HG02973 (cell line): ENCODE measurements around the gene SRRT.
"Not testable (repeated sequence)": the region's sequence is repeated elsewhere in the genome, so short reads cannot be mapped to it uniquely, and the experiment has no call there.

ENCODE experiments used
- ATAC-seq: cut with Tn5 transposase; IDR thresholded peaks from one replicate; pipeline ENCODE4 v1.9.1; 2021; ENCODE audit warnings: moderate library complexity; ENCODE audit not compliant: unreplicated experiment

Gene SRRT

DNA sequence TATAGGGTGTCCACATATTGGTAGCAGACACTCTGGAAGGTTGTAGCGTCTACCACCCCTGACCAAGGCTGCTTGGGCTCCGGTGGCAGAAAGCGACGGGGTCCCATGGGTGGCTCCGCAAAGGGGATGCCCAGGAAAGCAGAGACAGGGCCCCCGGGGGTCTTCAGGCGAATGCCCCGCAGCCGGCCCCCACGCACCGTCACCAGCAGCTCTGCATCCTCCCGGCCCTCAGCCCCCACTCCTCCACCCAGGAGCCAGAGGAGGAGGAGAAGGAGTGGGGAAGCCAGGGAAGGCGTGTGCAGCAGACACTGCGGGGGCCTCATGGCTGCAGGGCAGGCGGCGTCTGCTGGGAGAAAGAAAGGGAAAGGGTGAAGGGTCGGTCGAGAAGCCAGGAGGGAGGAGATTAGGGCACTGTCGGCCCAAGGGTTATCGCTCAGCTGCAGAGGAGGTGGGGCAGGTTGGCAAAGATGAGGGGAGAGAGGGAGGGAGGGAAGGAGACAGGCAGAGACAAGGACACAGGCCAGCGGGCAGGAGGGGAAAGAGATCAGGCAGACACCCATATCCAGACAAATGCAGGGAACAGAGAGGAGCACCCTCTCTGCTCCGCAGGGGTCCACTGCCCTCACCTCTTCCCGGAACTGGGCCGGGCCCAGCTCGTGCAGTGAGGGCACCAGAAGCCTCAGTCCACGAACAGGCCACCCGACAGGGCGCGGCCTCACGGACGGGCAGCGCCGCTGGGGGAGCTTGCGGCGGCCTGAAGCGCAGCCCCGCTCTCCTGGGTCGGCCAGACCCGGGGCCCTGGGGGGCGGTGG lies 19.2 kb downstream of the SRRT start:
- ATAC-seq: no peak

DNA sequence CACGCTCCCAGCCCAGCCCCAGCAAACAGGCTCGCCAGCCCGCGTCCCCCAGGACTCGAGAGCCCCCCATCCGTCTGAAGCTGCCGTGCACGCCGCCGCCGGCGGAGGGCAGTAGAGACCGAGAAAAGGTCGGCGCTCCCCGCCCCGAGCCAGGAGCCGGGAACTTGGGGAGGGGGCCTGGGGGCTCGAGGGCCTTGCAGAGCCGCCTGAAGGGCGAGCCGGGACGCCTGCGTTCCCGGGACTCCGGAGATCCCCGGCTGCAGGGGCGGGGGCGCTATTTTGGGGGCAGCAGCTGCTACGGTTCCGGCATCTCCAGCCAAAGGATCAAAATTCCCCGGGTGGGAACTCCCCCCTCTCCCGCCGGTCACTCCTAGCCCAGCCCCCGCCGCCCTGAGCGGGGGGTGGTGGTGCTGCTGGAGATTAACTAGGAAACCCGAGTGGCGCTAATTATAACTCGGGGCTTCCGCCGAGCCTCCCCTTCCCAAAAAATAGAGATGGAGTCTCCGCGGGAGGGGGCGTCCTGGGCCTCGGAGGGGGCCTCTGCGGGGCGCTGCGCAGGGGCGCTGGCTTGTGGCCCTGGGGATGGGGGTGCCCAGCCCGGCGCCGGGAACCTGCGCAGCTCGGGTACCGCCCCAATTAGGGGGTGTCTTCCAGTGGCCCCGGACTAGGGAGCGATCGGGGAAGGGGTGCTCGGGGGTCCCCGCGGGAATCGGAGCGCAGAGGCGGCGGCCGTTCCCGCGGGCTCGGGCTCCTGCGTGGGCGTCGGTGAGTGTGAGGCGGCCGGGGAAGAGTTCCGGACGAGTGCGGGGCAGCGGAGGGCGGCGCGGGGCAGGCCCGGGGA lies 20.2 kb downstream of the SRRT start:
- ATAC-seq: no peak

DNA sequence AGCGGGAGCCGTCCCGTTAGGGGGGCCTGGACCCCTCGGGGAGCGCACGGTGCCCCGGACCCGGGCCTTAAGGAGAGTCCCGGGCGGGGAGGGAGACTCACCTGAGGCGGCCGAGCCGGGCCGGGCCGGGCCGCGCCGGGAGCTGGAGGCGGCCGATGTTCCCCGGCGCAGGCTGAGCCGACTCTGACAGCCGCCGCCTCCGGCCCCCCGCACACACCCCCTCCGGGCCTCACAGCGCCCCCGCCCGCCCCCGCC lies 20.7 kb downstream of the SRRT start, which contains the start of gene ACHE:
TSS of gene ACHE (minus strand) at position 188 of the 255 bp plus-strand sequence. CDS start 1,656 bp downstream, outside the sequence.
- ATAC-seq: no peak

DNA sequence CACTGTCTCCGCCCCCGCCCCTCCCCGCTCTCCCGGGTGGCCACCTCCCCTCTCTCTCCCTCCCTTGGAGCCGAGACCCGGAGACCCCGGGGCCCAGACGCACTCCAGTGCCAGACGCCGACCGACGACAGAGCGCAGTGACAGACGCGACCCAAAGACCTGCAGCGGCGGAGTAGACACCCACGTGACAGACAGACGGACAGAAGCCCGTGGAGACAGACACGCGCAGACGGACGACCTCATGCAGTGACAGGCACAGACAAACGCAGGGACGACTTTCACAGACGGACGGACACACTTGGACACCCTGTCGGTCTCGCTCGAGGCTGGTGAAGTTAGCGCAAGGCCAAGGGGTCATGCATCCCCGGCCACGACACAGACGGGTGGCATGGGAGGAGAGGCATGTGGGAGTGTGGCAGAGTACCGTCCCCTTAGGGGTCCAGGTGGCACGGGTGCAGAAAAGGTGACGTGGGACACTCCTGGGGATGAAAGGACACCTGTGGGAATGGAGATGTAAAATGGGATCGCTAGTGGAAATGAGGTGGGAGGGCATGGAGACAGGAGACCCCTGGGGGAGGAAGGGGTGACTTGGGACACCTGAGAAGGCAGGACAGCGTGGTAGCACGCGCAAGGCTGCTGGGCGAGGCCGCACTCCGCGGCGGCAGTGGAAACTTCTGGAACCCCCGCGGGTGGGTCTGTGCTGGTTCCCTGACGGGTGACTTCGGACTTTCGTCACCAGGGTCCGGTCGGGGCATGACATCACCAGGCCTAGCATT lies 21.2 kb downstream of the SRRT start:
- ATAC-seq: no peak

DNA sequence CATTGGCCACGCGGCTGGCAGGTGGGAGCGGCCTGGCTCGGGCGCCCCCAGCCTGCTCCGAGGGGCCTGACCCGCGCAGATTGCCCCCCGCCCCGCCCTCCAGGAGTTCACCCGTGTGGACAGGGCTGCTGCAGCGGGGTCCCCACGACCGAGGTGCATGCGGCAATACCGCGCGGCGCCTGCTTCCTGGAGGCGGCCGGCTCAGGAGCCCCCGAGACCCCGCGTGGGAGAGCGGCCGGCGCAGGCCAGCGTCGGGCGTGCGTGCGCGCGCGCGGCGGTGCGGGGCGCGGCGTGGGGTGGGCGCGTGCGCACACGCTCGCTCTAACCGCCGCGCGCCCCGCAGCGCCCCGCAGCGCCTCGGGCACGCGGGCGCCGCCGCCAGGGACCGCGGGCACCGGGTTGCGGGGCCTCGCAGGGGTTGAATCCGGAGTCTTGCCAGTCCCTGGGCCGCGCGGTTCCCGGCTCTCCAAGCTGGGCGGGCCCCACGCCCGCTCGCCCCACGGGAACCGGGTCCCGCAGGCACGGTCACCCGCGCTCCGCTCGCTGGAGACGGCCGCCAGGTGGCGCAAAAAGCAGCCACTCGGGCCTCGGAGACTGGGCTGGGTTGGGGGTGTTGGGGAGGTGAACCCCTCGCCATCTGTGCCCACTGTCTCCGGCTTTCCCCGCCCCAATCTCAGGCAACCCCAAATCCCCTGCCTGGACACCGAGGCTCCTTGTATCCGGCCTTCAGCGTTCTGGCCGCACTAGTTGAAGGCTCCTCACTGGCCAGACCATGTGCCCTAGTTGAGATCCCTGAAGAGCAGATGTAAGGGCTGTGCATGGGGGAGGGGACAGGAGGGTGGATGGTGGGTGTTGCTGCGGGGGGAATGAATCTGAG lies 22.1 kb downstream of the SRRT start:
- ATAC-seq: no peak

DNA sequence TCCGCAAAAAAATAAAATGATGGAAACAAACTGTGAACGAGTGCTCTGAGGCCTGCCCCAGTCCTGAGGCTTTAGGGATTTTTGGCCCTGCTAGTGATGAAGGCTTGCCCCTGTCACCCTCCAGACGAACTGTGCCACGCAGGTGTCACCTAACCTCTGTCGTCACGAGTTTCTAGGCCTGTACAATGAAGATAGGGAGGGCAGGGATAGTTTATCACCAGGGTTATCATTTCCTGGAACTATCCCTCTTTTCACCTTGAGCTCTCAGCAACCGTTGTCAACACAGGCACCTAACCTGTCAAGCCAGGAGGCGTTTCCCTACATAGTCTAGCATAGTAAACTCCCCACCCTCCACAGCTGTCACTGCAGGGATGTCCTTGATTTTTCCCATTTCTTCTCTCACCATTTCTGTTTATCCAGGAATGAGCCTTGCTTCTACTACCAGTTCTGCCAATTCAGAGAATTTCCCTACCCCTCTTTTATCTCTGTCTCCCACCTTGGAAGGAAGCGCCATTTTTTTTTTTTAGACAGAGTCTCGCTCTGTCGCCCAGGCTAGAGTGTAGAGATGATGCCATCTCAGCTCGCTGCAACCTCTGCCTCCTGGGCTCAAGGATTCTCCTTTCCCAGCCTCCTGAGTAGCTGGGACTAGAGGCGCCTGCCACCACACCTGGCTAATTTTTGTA lies 23.0 kb downstream of the SRRT start:
- no peak for ATAC-seq

DNA sequence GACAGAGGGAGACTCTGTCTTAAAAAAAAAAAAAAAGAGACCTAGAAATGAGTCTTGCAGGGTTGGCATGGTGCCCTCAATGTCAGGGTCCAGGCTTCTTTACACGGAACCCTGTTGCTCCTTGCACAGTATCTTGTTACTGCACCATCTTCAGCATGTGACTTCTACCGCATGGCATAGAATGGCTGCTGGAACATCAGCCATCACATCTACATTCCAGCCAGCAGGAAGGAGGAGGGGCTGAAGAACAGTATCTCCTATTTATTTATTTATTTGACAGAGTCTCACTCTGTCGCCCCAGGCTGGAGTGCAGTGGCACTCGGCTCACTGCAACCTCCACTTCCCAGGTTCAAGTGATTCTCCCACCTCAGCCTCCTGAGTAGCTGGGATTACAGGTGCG lies 24.5 kb downstream of the SRRT start:
- ATAC-seq: no peak

DNA sequence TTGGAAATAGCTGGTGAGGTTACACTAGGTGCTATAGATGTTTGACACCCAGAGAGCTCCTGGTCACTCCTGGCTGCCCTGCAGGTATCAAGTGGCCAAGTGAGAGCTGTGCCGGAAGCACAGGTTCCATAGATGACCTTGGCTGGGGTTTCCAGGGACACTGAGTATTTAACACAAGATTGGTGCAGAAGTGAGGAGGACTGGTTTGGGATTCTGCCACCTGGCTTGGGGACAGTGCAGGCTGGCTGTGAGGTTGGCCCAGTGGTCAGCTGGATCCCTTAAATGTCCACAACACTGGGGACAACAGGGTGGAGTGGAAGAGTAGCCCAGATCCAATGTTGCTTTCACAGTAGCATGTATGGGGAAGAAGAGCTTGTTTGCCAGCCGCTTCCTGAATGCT lies 26.1 kb downstream of the SRRT start:
- no peak for ATAC-seq

DNA sequence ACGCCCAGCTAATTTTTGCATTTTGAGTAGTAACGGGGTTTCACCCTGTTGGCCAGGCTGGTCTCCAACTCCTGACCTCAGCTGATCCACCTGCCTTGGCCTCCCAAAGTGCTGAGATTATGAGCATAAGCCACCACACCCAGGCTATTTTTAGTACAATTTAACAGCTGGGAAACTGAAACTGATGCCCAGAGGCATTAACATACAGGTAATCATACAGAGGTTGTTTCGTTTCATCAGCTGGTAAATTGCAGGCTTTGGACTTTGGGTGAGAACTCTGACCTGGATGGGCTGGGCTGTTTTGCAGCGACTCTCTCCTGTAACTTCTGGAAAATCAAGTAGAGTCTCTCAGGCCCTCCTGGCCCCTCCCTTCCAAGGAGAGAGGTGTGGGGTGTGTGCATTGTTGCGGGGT lies 27.0 kb downstream of the SRRT start:
- no peak for ATAC-seq

DNA sequence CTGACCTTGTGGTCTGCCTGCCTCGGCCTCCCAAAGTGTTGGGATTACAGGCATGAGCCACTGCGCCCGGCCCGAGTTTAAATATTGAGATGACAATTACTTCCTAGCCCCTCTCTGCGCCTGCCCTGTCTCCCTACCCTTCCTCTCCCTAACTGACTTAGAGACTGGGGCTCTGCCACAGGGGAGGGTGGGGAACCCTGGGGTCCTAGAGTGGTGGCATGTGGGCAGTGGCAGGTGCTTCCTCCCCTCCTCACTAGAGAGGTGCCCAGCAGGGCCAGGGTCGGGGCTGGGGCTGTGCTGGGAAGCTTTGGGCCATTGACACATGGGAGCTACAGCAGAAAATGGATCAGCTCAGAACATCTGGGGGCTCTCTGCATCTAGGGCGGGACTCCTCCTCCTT lies 27.7 kb downstream of the SRRT start:
- no peak for ATAC-seq

DNA sequence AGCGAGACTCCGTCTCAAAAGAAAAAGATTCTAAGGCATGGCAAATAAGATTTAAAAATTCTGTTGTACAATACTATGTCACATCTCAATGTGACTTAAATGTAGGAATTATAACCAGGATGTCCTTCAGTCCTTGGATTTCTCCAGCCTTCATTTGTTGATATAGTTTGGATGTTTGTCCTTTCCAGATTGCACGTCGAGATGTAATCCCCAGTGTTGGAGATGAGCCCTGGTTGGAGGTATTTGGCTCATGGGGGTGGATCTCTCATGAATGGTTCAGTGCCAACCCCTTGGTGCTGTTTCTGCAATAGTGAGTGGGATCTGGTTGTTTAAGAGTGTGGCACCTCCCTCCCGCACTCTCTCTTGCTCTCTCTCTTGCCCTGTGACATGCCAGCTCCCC lies 33.6 kb downstream of the SRRT start:
- ATAC-seq: no peak

DNA sequence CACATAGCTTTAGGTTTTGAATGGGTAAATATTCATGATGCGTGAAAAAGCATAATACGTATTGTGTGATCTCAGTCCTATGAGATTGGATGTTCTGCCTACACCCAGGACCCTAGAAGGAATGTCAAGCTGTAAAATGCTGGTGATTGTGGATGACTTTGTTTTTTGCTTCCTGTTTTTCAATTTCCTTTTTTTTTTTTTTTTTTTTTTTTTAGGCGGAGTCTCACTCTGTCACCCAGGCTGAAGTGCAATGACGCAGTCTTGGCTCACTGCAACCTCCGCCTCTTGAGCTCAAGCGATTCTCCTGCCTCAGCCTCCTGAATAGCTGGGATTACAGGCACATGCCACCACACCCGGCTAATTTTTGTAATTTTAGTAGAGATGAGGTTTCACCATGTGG lies 35.5 kb downstream of the SRRT start:
- not testable (repeated sequence) for ATAC-seq

DNA sequence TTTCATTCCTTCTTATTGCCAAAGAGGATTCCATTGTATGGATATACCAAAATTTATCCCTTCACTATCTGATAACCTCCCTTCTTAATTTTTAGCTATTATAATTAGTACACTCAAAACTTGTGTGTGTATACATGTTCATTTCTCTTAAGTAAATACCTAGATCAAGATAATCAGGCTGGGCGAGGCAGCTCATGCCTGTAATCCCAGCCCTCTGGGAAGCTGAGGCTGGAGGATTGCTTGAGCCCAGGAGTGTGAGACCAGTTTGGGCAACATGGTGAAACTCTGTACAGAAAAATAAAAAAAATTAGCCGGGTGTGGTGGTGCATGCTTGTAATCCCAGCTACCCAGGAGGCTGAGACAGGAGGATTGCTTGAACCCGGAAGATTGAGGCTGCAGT lies 36.6 kb downstream of the SRRT start:
- ATAC-seq: no peak

DNA sequence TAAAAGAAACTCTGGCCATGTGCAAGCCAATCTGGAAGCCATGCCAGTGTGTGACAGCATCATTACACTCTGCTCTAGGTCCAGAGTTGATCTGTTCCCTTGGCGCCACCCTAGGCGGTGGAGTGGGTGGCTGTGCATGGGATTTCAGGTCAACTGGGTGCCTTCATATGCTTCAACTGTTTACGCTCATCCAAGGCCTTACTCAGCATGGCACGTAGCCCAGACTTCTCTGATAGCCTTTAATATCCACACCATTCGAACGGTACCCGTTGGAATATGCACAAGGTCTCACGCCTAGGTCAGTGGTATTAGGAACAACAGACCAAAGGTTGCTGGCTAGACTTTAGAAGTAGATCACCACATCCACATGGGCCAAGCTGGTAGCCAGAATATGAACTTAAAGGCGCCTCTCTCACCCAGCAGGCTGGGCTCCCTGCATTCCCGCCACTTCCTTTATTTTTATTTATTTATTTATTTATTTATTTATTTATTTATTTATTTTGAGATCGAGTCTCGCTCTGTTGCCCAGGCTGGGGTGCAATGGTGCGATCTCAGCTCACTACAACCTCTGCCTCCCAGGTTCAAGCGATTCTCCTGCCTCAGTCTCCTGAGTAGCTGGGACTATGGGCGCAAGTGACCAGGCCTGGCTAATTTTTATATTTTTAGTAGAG lies 39.4 kb downstream of the SRRT start:
- no peak for ATAC-seq

DNA sequence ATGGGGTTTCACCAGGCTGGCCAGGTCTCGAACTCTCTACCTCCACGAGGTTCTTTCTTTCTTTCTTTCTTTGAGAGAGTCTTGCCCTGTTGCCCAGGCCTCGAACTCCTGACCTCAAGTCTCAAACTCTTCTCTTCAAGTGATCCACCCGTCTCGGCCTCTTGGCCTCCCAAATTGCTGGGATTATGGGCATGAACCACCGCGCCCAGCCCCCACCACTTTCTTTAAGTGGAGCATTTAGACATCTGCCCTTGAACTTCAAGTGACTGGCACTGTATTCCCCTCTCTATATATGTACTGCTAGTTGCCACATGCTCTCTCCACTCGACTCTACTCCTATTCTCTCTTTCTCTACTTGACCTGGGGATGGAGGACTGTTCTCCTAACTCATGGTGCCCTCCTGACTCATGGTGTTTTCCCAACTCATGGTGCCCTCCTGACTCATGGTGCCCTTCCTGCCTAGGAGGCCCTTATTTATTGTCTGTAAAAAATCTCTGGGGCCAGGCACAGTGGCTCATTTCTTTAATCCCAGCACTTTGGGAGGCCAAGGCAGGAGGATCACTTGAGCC lies 40.1 kb downstream of the SRRT start:
- ATAC-seq: no peak

DNA sequence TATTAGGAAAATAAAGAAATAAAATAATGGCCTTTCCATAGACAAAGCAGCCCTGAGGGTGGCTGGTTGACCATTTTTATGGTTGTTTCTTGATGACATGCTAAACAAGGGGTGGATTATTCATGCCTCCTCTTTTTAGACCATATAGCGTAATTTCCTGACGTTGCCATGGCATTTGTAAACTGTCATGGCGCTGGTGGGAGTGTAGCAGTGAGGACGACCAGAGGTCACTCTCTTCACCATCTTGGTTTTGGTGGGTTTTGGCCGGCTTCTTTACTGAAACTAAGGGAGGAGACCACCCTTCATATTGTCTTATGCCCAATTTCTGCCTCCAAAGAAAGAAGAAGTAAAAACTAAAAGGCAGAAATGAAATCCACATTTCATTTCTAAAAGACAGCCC lies 44.4 kb downstream of the SRRT start:
- not testable (repeated sequence) for ATAC-seq

DNA sequence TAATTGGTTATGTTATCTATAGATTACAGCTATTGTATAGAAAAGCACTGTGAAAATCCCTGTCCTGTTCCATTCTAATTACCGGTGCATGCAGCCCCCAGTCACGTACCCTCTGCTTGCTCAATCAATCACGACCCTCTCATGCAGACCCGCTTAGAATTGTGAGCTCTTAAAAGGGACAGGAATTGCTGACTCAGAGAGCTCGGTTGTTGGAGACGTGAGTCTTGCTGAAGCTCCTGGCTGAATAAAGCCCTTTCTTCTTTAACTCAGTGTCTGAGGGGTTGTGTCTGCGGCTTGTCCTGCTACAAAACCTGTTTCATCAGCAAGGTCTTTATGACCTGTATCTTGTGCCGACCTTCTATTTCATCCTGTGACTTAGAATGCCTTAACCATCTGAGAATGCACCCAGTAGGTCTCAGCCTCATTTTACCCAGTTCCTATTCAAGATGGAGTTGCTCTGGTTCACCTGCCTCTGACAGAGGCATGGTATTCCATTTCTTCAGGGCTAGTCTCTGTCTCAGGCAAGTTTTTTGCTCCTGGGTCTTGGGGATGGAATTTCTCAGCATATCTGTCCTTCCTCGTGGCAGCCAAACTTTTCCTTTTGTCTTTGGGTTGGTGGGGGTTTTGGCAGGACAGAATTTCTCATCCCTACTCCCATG lies 45.0 kb downstream of the SRRT start:
- not testable (repeated sequence) for ATAC-seq

DNA sequence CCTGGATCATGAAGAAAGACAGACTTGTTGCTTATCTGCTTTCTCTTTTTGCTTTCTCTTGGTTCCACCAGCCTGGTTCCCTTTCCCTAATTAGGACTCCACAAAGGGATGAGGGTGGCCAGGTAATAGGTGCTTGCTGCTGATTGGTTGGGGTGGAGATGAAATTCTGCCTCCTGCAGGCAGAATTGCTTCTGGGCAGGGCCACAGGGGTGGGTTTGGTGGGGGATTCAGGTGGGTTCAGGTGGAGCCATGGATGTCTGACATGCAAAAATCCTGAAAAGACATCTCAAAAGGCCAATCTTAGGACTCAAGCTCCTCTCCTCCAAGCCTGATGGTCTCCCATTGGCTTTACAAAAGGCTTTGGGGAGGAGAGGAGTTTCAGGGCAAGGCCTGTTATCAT lies 46.1 kb downstream of the SRRT start:
- no peak for ATAC-seq

DNA sequence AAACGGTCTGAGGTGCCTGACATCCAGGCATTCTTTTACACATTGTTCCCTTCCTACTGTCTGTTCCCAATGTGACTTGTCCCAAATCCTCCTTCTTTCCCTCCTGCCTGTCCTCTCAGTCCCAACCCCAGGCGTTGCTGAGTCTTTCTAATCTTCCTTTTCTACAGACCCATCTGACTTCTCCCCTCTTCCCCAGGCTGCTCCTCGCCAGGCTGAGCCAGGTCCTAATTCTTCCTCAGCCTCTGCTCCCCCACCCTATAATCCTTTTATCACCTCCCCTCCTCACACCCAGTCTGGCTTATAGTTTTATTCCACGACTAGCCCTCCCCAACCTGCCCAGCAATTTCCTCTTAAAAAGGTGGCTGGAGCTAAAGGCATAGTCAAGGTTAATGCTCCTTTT lies 48.7 kb downstream of the SRRT start:
- ATAC-seq: not testable (repeated sequence)
